GM21825 (cell line): ENCODE measurements around the gene MIS18BP1.
"Not testable (repeated sequence)": the region's sequence is repeated elsewhere in the genome, so short reads cannot be mapped to it uniquely, and the experiment has no call there.

Source experiments
- ATAC-seq: cut with Tn5 transposase; IDR thresholded peaks from one replicate; pipeline ENCODE4 v1.9.1; 2021; ENCODE audit warnings: mild to moderate bottlenecking, moderate library complexity; ENCODE audit not compliant: unreplicated experiment

Gene MIS18BP1

DNA sequence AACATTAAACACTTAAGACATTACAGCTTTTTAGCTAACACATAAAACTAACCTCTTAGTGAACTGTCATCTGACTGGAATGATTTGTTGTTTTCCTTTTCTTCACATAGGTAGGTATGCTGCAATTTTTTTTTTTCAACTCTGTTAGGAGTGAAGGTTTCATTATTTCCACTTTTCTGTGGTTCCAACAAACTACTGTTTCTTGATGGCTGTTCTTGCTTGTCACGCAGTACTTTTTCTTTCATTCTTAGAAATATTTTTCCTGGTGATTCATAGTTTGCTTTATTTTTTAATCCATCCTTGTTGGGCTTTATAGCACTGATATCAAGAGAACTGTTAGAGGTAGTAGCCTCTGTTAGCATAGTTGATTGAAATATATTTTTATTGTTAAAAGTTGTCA lies 6.3 kb downstream of the MIS18BP1 start:
- no peak for ATAC-seq

DNA sequence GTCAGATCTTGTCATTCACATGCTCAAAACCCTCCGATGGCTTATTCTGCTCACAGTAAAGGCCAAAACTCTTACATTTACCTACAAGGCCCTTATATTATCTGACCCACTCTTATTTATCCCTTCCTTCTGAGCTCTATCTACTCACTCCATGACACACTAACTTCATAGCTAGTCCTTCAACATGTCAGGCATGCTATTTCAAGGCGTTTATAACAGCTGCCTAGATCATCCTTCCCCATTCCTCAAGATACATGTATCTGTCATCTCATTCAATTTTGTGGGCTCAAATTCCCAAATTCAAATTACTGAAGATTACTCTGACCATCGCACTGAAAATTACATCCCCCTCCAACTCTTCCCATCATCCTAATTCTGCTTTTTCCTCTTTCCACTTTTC lies 6.9 kb downstream of the MIS18BP1 start:
- ATAC-seq: no peak

DNA sequence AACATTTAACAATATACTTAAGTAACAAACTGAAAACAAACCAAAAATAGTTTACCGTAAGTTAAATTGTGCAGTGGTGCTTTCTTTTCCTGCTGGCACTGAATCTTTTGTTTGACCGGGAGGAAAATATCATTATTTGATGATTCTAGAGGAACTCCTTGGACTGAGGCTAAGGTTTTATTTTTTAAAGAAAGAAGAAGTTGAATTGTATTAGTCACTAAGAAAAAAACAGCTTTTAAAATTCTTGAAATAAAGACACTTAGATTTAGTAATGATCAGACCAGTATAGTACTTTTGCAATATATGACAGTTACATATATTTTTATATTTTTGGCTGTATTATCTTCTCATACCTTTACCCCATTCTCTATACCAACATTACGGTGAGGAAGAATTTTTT lies 10.3 kb downstream of the MIS18BP1 start:
- no peak for ATAC-seq

DNA sequence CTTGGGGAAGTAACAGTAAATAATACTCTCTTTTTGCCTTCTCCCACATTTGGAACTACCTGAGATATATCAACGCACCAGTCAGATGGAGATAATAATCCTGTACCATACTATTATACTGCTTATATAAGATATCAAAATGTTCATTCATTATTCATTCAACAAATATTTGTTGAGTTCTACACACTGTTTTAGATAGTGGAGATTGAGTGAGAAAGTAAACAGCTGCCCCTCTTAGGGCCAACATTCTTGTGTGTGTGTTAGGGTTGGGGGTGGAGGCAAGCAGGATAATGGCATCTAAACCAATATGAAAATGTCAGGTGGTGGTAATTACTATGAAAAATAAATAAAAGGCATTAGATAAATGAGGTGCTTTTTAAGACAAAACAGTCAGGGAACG lies 14.0 kb downstream of the MIS18BP1 start:
- no peak for ATAC-seq

DNA sequence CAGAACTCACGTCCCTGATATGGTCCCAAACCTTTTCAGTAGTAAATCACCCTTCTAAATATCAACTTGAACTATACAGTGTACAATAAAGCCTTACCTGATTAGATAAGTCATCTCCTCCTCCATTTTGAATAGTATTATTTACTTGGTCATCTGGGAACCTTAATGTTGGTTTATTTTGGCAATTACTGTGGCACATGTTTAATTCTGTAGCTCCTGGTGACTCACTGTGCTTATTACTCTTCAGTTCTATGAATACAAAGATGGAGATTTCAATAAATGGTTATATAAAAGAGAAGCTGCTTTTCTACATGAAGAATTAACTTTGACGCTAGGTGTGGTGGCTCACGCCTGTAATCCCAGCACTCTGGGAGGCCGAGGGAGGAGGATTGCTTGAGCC lies 25.4 kb downstream of the MIS18BP1 start:
- ATAC-seq: no peak

DNA sequence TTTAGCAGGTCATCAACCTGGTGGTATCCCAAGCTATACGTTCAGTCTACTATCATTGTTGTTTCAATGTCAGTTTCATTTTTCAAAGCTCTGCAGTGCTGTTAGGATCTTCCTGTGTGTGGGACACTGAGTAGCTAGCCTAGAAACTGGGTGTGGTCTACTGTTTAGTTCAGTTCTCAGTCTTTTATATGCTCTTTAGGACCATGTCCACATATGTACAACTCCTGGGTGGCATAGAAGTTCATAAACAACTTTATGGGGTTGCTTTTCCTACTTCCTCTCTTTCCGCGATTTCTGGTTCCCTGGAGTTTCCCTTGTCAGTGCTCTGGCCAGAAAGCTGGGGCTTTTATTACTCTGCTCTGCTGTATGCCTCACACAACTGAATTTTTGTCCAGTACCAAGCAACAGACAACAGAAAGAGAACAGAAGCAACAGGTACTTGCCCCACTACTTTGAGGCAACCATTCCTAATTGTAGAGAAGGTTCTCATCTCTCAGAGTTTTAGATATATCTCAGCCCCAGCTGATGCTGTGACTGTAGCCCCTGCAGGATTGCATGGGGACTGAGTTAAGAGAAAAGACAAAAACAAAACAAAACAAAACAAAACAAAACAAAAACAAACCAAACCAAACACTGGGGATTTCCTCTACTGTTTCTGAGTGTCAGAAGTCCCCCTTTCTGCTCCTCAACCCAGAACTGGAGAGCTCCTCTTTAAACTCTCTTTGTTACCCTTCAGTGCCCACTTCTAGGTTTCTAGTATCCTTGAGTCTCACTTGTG lies 30.3 kb downstream of the MIS18BP1 start:
- ATAC-seq: peak; percentile 50

DNA sequence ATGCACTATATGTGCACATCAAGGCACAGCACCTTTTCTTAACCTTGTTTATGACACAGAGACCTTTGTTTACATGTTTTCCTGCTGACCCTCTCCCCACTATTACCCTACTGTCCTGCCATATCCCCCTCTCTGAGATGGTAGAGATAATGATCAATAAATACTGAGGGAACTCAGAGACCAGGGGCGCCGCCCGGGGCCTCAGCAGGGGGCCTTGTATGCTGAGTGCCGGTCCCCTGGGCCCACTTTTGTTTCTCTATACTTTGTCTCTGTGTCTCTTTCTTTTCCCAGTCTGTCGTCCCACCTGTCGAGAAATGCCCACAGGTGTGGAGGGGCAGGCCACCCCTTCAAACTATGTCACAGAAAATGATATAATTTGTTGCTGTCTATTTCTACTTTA lies 38.7 kb downstream of the MIS18BP1 start:
- not testable (repeated sequence) for ATAC-seq

DNA sequence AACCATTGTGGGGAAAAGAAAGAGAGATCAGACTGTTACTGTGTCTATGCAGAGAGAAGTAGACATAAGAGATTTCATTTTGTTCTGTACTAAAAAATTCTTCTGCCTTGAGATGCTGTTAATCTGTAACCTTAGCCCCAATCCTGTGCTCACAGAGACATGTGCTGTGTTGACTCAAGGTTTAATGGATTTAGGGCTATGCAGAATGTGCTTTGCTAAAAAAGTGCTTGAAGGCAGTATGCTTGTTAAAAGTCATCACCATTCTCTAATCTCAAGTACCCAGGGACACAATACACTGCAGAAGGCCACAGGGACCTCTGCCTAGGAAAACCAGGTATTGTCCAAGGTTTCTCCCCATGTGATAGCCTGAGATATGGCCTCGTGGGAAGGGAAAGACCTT lies 39.3 kb downstream of the MIS18BP1 start:
- not testable (repeated sequence) for ATAC-seq

DNA sequence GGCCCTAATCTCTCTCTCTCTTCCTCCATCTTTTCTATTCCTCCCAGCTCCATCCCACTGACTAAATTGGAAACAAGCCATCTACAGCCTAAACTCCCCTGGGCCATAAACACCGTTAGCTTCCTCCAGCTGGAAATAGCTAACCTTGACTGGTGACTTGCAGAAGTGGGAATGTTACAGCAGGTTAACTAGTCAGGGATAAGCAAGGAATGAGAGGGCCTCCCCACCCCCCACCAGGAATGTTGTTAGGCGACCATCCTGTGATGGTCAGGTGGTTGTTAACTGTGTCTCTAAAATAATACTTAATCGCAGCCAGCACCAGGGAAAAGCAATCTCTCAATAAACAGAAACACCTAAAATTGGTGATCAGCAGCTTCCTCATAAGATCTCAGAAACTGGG lies 40.8 kb downstream of the MIS18BP1 start:
- no peak for ATAC-seq

DNA sequence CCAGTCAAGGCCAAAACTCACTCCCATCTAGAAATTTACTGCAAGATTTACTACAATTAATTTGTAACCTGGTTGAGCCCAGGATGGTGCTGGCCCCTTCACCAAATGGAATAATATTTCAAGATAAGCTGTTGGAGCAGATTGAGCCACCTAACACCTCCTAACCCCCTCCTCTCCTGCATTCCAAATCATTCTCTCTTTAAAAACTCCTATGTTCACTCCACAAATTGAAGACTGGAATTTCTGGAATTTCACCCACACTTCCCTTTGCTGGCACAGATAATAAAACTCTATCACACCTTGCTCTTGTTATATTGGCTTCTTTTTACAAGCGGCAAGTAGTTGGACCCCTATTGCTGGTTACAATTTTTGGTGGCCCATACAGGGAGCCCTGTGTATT lies 41.7 kb downstream of the MIS18BP1 start:
- no peak for ATAC-seq

DNA sequence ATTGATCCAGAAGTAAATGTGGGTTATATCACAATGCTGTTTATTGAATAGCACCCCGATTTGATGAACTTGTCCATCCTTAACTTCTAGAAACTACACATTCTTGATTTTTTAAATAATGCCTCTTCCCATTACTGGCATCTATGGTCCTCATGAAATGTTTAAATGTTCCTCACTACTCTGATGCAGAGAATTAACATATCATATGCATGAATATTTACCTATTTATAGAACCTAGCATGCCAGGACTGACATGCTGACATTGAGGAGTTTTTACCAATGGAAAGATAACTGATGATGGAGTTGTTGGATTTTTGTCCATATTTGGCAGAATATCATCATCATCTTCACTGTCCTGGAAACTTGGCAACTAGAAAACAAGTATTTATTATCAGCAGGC lies 42.8 kb downstream of the MIS18BP1 start:
- ATAC-seq: no peak

DNA sequence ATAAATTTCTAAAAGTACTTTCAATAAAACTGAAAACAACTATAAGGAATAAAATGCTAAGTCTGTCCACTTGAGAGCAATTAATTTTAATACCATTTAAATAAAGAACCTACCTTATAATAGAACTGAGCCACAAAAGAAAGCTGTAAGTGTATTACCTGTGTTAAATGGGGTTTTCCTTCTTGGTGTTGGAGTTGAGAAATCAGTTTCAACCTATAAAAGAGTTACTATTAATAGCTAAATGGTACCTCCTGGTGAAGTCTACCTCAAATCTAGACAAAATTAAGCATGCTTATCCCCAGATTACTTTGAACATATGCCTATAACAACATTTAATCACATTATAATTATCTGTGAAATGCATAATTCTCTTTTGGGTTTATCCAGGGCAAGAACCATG lies 48.8 kb downstream of the MIS18BP1 start:
- ATAC-seq: no peak

DNA sequence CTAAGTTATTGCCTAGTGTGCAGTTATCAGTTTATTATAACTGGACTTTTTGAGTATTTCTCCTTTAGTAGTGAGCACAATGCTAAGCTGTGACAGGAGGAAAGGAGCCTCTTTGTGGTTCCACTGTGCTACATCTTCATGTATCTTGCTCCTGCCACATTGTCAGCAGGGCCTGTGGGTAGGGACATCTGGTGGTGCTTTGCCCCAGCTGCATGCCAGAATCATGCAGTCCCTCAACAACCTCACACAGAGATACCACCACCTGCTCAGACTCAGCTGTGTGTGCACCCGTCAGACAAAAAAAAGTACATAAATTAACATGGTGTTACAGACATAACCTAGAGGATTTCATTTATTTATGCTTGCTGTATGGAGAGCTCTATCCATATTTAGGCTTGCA lies 51.1 kb downstream of the MIS18BP1 start:
- ATAC-seq: peak; percentile 81

DNA sequence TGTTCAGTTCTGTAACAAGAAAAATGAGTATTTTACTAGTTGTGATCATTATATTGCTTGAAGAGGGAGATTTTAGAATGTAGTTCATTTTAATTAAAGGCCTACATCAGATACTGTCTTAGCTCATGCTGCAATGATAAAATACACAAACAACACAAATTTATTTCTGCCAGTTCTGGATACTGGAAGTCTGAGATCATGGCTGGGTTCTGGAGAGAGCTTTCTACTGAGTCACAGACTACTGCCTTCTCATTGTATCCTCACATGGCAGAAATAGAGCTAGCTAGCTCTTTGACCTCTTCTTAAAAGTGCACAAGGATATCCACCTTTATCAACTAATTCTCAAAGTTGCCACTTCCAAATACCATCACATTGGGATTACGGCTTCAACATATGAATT lies 53.8 kb downstream of the MIS18BP1 start:
- ATAC-seq: no peak

DNA sequence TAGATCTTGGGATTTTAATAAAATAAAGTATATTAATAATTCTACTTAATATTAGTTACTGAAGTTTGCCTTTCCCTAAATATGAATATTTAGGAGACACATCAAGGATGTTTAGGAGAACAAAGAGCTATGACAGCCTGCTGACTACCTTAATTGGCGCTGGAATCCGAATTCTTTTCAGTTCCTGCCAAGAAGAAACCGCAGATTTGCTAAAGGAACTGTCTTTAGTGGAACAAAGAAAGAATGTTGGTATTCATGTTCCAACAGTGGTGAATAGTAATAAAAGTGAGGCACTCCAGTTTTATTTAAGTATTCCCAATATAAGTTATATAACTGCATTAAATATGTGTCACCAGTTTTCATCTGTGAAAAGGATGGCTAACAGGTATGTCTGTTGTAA lies 54.5 kb downstream of the MIS18BP1 start:
- no peak for ATAC-seq

DNA sequence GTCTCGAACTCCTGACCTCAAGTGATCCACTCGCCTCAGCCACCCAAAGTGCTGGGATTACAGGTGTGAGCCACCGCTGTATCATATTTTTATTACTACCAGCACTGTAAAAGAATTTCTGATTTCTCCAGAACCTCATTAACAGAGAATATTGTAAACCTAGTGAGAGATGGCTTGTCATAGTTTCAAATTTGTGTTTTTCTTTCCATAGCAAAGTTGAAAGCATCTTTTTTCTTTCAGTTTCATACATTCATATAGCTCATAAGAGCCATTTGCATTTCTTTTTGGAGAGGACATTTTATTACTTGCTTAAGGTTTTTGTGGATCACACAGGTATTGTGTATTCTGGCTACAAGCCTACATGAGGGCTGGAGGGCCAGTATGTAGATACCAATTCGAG lies 58.0 kb downstream of the MIS18BP1 start:
- ATAC-seq: no peak

DNA sequence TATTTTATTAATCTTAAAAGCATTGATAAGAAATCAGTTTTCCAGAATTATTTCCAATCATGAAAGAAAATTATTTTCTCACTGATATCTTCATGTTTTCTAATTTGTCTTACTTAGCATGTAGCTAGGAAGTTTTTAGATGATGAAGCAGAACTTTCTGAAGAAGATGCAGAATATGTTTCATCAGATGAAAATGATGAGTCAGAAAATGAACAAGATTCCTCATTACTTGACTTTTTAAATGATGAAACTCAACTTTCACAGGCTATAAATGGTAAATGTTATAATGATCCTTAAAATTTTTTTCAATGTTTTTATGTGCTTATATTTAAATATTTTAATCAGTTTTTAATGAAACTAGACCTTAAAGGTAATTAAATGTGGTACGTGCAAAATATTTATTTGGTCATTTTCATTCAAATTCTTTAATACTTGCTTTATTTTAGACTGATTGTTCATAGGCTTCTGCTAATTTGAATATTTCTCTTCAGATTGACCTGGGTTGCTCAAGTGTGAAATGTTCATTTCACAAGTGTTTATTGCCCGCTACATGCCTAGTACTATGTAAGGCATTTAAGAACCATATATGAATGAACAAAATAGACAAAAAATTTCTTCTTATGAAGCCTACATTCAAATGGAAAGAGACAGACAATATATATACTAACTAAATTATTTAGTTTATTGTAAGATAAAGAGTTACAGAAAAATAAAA lies 67.7 kb downstream of the MIS18BP1 start:
- ATAC-seq: no peak

DNA sequence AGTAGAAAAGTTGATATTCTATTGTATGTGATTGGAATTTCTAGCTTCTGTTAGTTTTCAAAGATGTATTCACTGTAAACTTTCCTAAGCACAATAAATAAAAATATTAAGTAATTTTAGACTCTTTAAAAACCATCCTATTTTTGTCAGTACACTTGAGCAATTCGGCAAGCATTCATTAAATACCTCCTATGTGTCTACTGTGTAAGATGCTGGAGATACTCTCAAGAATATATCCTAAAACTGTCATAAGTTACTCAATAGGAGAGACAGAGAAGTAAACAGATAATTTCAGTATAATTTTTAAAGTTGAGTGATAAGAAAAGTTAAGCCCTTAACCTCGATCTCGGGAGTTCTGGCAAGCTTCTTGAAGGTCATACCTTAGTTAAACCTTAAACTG lies 71.2 kb downstream of the MIS18BP1 start:
- no peak for ATAC-seq

DNA sequence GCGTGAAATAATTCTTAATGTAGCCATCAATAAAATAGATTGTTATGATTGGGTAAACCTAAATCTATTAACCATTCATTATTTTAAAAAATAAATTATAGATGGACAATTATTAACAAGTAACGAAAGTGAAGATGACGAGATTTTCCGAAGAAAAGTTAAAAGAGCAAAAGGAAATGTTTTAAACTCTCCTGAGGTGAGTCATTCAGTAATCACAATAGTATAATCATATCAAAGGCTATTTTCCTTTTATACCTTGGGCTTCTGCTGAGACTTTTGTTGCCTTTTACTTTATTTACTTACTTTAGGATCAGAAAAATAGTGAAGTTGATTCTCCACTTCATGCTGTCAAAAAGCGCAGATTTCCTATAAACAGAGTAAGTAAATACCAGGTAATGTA lies 71.7 kb downstream of the MIS18BP1 start:
- ATAC-seq: no peak

DNA sequence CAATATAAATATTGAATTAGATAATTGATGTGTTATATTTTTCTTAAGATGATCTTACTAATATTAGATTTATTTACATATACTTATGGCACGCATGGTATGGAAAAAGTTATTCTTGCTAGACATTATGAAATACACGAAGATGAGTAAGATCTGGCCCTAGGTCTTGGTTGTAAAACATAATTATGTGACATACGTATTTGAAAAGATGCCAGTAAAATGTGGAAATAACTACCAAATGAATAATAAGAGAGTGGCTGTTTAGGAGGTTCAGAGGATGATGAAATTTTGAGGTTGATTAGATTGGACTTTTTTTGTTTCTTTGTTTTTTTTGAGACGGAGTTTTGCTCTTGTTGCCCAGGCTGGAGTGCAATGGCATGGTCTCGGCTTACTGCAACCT lies 75.9 kb downstream of the MIS18BP1 start:
- ATAC-seq: no peak

DNA sequence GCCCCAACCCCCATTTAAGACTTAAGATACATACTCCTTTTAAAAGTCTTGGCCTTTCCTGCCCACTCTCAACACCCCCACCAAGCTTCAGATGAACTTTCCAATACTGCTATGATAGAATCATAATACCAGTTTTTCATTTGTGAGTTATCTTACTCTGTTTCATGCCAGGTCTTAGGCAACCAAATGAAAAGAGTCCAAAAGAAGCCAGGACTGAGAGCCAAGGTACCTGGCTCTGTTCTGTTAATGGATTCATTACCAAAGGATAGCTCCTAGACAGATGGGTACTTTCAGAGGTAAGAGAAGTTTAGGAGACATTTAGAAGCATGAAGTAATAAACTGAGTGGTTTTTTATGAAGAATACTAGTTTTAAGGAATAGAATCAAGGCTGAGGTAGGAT lies 83.1 kb downstream of the MIS18BP1 start:
- ATAC-seq: no peak

DNA sequence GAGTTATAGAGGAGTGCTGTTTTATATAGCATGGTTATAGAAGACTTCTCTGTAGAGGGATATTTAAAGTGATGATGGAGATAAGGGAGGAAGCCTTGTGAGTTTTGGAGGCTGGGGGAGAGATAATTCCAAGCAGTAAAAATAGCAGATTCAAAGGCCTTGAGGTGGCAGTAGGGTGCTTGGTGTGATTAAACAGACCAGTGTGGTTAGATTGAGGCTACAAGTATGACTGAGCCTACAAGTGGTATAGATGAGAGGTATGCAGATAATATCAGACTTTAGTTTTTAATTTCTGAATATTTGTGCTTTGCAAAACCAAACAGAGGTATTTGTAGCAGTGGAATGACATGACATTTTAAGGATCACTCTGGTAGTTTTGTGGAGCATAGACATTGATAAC lies 96.9 kb downstream of the MIS18BP1 start:
- ATAC-seq: no peak
